ENCODE results near the gene BMPR1B.
"Not testable (repeated sequence)": the region's sequence is repeated elsewhere in the genome, so short reads cannot be mapped to it uniquely, and the experiment has no call there.

The BMPR1B gene

GRCh38 chr4:95118497-95118896 is 360.7 kb downstream of the BMPR1B start:
- Histone ChIP-seq H3K36me3 (ENCODE audit: control insufficient read depth in 2 of 2, insufficient read depth in 2 of 2, low read length in 2 of 2) (peaks cover 0 to 3% of the 10 kb centered on the region in 2 donors), H3K4me3 (ENCODE audit: low read length in 2 of 2) (no peak overlapping the region), H3K4me1 (ENCODE audit: control insufficient read depth, insufficient read depth, low read length) (no peaks in the 10 kb centered on the region), H3K9ac (ENCODE audit: low read length in 2 of 2) (no peak overlapping the region), H3K27me3 (ENCODE audit: control insufficient read depth in 1 of 2, insufficient read depth in 2 of 2, low read length in 2 of 2) (no peaks in the 10 kb centered on the region), H3K9me3 (ENCODE audit: control insufficient read depth in 2 of 2, low read length in 2 of 2) (no peaks in the 10 kb centered on the region), H3K27ac (ENCODE audit: low read length) (no peak overlapping the region)

- Histone ChIP-seq H3K27ac (ENCODE audit: low read length) (no peak overlapping the region), H3K27me3 (ENCODE audit: control insufficient read depth in 1 of 2, insufficient read depth in 2 of 2, low read length in 2 of 2) (no peaks in the 10 kb centered on the region), H3K9me3 (ENCODE audit: control insufficient read depth in 2 of 2, low read length in 2 of 2) (no peaks in the 10 kb centered on the region), H3K36me3 (ENCODE audit: control insufficient read depth in 2 of 2, insufficient read depth in 2 of 2, low read length in 2 of 2) (peaks cover 0 to 3% of the 10 kb centered on the region in 2 donors), H3K9ac (ENCODE audit: low read length in 2 of 2) (no peak overlapping the region), H3K4me3 (ENCODE audit: low read length in 2 of 2) (no peak overlapping the region), H3K4me1 (ENCODE audit: control insufficient read depth, insufficient read depth, low read length) (no peaks in the 10 kb centered on the region)
Observed at GRCh38 chr4:95120456-95120855, 362.7 kb downstream of the BMPR1B start.

GRCh38 chr4:95122001-95122400 is 364.2 kb downstream of the BMPR1B start:
- peaks cover 0 to 2% of the 10 kb centered on the region in 2 donors for H3K36me3 ChIP-seq (ENCODE audit: control insufficient read depth in 2 of 2, insufficient read depth in 2 of 2, low read length in 2 of 2)
- no peaks in the 10 kb centered on the region for H3K9me3 ChIP-seq (ENCODE audit: control insufficient read depth in 2 of 2, low read length in 2 of 2)
- H3K9ac ChIP-seq (ENCODE audit: low read length in 2 of 2), result no peak overlapping the region
- no peak overlapping the region for H3K4me3 ChIP-seq (ENCODE audit: low read length in 2 of 2)
- no peaks in the 10 kb centered on the region for H3K4me1 ChIP-seq (ENCODE audit: control insufficient read depth, insufficient read depth, low read length)
- no peak overlapping the region for H3K27ac ChIP-seq (ENCODE audit: low read length)
- no peaks in the 10 kb centered on the region for H3K27me3 ChIP-seq (ENCODE audit: control insufficient read depth in 1 of 2, insufficient read depth in 2 of 2, low read length in 2 of 2)

GRCh38 chr4:95124906-95125504 is 367.2 kb downstream of the BMPR1B start:
- Histone ChIP-seq H3K4me1 (ENCODE audit: control insufficient read depth, insufficient read depth, low read length) (no peaks in the 10 kb centered on the region), H3K27ac (ENCODE audit: low read length) (no peak overlapping the region), H3K36me3 (ENCODE audit: control insufficient read depth in 2 of 2, insufficient read depth in 2 of 2, low read length in 2 of 2) (peaks cover 0 to 2% of the 10 kb centered on the region in 2 donors), H3K27me3 (ENCODE audit: control insufficient read depth in 1 of 2, insufficient read depth in 2 of 2, low read length in 2 of 2) (no peaks in the 10 kb centered on the region), H3K9me3 (ENCODE audit: control insufficient read depth in 2 of 2, low read length in 2 of 2) (no peaks in the 10 kb centered on the region), H3K9ac (ENCODE audit: low read length in 2 of 2) (no peak overlapping the region), H3K4me3 (ENCODE audit: low read length in 2 of 2) (no peak overlapping the region)

GRCh38 chr4:95129031-95129430 is 371.3 kb downstream of the BMPR1B start:
- Histone ChIP-seq H3K4me3 (ENCODE audit: low read length in 2 of 2) (no peak overlapping the region), H3K36me3 (ENCODE audit: control insufficient read depth in 2 of 2, insufficient read depth in 2 of 2, low read length in 2 of 2) (peaks cover 0 to 2% of the 10 kb centered on the region in 2 donors), H3K9me3 (ENCODE audit: control insufficient read depth in 2 of 2, low read length in 2 of 2) (no peaks in the 10 kb centered on the region), H3K9ac (ENCODE audit: low read length in 2 of 2) (no peak overlapping the region), H3K27me3 (ENCODE audit: control insufficient read depth in 1 of 2, insufficient read depth in 2 of 2, low read length in 2 of 2) (no peaks in the 10 kb centered on the region), H3K27ac (ENCODE audit: low read length) (no peak overlapping the region), H3K4me1 (ENCODE audit: control insufficient read depth, insufficient read depth, low read length) (no peaks in the 10 kb centered on the region)

- H3K4me1 ChIP-seq (ENCODE audit: control insufficient read depth, insufficient read depth, low read length), result no peaks in the 10 kb centered on the region
- H3K4me3 ChIP-seq (ENCODE audit: low read length in 2 of 2), result no peak overlapping the region
- no peaks in the 10 kb centered on the region for H3K27me3 ChIP-seq (ENCODE audit: control insufficient read depth in 1 of 2, insufficient read depth in 2 of 2, low read length in 2 of 2)
- H3K9ac ChIP-seq (ENCODE audit: low read length in 2 of 2), result no peak overlapping the region
- H3K36me3 ChIP-seq (ENCODE audit: control insufficient read depth in 2 of 2, insufficient read depth in 2 of 2, low read length in 2 of 2), result peaks cover 0 to 2% of the 10 kb centered on the region in 2 donors
- no peak overlapping the region for H3K27ac ChIP-seq (ENCODE audit: low read length)
- H3K9me3 ChIP-seq (ENCODE audit: control insufficient read depth in 2 of 2, low read length in 2 of 2), result no peaks in the 10 kb centered on the region
Observed at GRCh38 chr4:95129821-95130311, 372.1 kb downstream of the BMPR1B start.

GRCh38 chr4:95134016-95134415 is 376.3 kb downstream of the BMPR1B start:
- not testable (repeated sequence) for H3K4me1 ChIP-seq (ENCODE audit: control insufficient read depth, insufficient read depth, low read length); H3K27ac ChIP-seq (ENCODE audit: low read length); H3K27me3 ChIP-seq (ENCODE audit: control insufficient read depth in 1 of 2, insufficient read depth in 2 of 2, low read length in 2 of 2); H3K9me3 ChIP-seq (ENCODE audit: control insufficient read depth in 2 of 2, low read length in 2 of 2); H3K9ac ChIP-seq (ENCODE audit: low read length in 2 of 2); H3K36me3 ChIP-seq (ENCODE audit: control insufficient read depth in 2 of 2, insufficient read depth in 2 of 2, low read length in 2 of 2); H3K4me3 ChIP-seq (ENCODE audit: low read length in 2 of 2)

GRCh38 chr4:95139424-95139823 is 381.7 kb downstream of the BMPR1B start:
- not testable (repeated sequence) for H3K27me3 ChIP-seq (ENCODE audit: control insufficient read depth in 1 of 2, insufficient read depth in 2 of 2, low read length in 2 of 2); H3K27ac ChIP-seq (ENCODE audit: low read length); H3K4me3 ChIP-seq (ENCODE audit: low read length in 2 of 2); H3K9me3 ChIP-seq (ENCODE audit: control insufficient read depth in 2 of 2, low read length in 2 of 2); H3K4me1 ChIP-seq (ENCODE audit: control insufficient read depth, insufficient read depth, low read length); H3K9ac ChIP-seq (ENCODE audit: low read length in 2 of 2); H3K36me3 ChIP-seq (ENCODE audit: control insufficient read depth in 2 of 2, insufficient read depth in 2 of 2, low read length in 2 of 2)

GRCh38 chr4:95141361-95141760 is 383.6 kb downstream of the BMPR1B start:
- Histone ChIP-seq H3K9ac (ENCODE audit: low read length in 2 of 2) (no peak overlapping the region), H3K27ac (ENCODE audit: low read length) (no peak overlapping the region), H3K36me3 (ENCODE audit: control insufficient read depth in 2 of 2, insufficient read depth in 2 of 2, low read length in 2 of 2) (no peaks in the 10 kb centered on the region), H3K27me3 (ENCODE audit: control insufficient read depth in 1 of 2, insufficient read depth in 2 of 2, low read length in 2 of 2) (no peaks in the 10 kb centered on the region), H3K4me3 (ENCODE audit: low read length in 2 of 2) (no peak overlapping the region), H3K9me3 (ENCODE audit: control insufficient read depth in 2 of 2, low read length in 2 of 2) (peaks cover 0 to 5% of the 10 kb centered on the region in 2 donors), H3K4me1 (ENCODE audit: control insufficient read depth, insufficient read depth, low read length) (no peaks in the 10 kb centered on the region)

- Histone ChIP-seq H3K27ac (ENCODE audit: low read length) (no peak overlapping the region), H3K4me1 (ENCODE audit: control insufficient read depth, insufficient read depth, low read length) (no peaks in the 10 kb centered on the region), H3K4me3 (ENCODE audit: low read length in 2 of 2) (no peak overlapping the region), H3K9ac (ENCODE audit: low read length in 2 of 2) (no peak overlapping the region), H3K27me3 (ENCODE audit: control insufficient read depth in 1 of 2, insufficient read depth in 2 of 2, low read length in 2 of 2) (no peaks in the 10 kb centered on the region), H3K9me3 (ENCODE audit: control insufficient read depth in 2 of 2, low read length in 2 of 2) (peaks cover 0 to 5% of the 10 kb centered on the region in 2 donors), H3K36me3 (ENCODE audit: control insufficient read depth in 2 of 2, insufficient read depth in 2 of 2, low read length in 2 of 2) (no peaks in the 10 kb centered on the region)
Observed at GRCh38 chr4:95142932-95143331, 385.2 kb downstream of the BMPR1B start.

- H3K4me3 ChIP-seq (ENCODE audit: low read length in 2 of 2), result no peak overlapping the region
- no peaks in the 10 kb centered on the region for H3K9me3 ChIP-seq (ENCODE audit: control insufficient read depth in 2 of 2, low read length in 2 of 2)
- H3K36me3 ChIP-seq (ENCODE audit: control insufficient read depth in 2 of 2, insufficient read depth in 2 of 2, low read length in 2 of 2), result peaks cover 0 to 6% of the 10 kb centered on the region in 2 donors
- H3K4me1 ChIP-seq (ENCODE audit: control insufficient read depth, insufficient read depth, low read length), result no peaks in the 10 kb centered on the region
- H3K27ac ChIP-seq (ENCODE audit: low read length), result no peak overlapping the region
- no peak overlapping the region for H3K9ac ChIP-seq (ENCODE audit: low read length in 2 of 2)
- no peaks in the 10 kb centered on the region for H3K27me3 ChIP-seq (ENCODE audit: control insufficient read depth in 1 of 2, insufficient read depth in 2 of 2, low read length in 2 of 2)
Observed at GRCh38 chr4:95151255-95151654, 393.5 kb downstream of the BMPR1B start.
